ENCODE results near the gene PRR15L.
"Not testable (repeated sequence)": the region's sequence is repeated elsewhere in the genome, so short reads cannot be mapped to it uniquely, and the experiment has no call there.

PRR15L gene

DNA sequence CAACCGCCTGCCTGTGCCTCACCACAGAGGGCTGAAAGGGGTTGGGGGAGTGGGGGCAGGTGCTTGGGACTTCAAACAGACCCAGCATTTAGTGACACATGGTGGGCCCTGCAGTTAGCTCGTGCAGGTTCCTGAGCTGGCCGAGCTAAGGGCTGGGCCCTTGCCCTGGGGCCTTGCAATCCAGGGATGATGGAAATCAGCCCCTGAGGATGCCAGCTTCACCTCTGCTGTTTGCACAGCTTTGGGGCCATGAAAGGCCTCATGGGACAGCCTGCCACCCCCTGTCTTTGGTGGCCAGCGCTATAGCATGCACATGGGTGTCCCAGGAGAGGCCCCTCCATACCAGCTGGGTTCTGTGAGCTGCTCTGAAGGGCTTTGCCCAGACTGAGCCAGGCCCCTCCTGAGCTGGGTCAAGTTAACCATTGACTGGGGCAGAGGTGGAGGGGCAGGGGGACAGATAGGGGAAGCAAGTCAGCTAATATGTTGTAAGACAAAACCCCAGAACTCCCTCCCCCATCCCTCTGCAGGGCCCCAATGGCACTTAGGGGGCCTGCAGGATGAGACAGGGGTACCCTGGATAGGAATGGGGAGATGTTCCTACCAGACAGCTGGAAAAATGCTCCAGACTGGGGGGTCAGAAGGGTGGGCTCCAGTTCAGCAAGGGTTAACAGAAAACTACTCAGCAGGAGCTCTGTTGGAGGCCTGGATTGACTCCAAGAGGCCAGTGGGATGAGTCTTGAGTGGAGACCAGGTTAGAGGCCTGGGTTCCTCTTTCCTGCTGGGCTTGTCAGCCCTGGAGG is 692 bp downstream of the PRR15L start:
- DNase-seq: no peak

DNA sequence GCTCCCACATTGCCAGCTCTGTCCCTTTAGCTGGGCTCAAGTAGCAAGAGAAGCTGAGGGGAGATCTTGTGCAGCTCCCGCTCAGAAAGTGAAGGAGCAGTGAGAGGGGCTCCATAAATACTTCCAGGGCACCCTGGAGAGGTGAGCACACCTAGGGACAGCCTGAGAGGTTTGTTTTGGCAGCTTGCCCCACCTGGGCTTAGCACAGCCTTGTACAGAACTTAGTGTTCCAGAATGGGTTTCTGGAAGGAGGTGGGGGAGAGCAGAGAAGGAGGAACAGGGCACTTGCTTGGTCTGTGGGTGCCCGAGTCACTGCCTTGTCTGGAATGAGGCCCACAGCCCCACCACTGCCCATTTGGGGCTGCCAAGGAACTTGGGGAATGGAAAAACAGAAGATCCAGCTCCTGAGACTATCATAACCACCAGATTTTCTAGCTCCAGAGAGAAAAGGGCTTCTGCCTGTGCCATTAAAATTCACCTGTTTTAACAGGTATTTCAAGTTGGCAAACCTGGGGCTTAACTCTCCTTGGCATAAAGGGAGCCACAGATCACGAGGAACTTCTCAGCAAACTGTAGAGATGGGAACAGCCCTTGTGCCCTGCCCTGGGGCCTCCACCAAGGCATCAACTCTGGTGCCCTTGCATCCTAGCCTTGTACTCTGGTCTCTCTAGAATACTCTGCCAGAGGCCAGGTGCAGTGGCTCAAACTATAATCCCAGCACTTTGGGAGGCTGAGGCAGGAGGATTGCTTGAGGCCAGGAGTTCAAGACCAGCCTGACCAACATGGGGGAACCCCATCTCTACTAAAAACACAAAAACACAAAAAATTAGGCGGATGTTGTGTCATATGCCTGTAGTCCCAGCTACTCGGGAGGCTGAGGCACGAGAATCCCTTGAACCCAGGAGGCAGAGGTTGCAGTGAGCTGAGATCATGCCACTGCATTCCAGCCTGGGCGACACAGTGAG is 1.9 kb downstream of the PRR15L start:
- DNase-seq: no peak

DNA sequence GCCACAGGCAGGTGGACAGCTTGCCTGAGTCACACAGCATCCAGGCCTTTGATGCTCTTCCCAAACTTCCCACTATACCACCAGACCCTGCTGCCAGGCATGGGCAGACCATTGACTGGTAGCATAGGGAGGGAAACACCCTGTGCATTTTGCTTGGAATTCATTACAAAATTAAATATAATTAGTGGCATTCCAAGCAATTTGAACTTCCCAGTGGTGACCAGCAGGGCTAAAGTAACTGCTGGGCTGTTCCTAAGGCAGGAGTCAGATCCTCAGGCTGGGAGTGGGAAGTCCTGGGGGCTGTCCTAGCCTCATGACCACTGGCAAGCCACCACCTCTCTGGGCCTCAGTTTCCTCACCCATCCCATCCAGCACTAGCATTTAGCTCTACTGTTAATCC is 3.8 kb downstream of the PRR15L start:
- DNase-seq: no peak

DNA sequence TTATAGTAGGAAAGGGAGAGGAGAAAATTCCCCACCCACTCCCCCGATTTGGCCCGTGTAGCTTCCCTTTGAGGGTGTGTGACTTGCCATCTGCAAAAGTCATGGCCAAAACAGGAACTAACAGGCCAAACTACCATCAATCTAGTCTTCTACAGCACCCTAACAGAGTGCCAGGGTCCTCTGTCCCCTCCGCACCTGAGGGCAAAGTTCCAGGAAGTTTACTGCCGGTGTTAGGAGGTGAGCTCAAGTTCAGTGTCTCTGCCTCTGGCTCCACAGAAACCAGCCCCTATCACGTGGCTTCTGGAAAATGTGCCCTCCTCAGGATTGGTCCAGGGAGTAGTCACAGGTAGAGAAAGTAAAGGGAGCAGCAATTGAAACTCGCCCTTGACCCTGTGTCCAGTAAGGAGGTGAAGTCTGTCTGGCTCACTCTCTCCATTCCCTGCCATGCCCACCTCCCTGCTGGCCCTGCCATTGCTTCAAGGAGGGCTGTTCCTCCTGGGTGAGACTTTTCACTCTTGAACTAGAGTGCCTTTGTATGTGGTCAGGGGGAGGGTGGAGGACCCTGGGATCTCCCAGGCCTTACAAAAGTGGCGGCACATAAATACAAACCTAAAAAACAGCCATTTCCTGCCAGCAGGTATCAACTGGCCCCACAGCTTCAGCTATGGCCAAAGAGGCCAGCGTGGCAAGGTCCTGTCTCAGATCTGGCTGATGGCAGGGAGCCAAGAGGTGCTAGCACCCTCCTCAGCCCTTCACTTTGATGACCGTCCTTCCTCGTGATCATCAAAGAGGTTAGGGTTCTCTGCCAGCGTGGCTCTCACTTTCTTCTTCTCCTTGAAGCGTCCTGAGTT is 5.3 kb downstream of the PRR15L start:
- no peak for DNase-seq

DNA sequence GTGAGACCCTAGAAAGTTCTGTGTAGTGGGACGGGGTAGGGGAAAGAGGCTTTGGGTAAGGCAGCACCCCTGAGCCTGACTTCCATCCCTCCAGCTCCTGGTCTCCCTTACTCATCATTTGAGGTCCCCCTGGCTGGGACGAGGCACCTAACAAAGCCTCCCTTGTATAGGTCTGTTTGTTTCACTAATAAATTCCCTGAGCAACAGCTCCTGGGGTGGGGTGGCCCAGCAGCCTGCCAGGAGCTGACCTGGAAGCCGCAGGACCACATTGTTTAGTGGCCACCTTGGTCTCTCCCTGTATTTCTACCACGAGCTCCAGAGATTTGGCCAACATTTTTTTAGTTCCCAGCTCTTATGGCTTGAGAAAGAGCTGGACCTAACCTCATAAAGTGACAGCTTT is 7.2 kb downstream of the PRR15L start:
- DNase-seq: no peak

- DNase-seq: no peak
These were observed 7.7 kb downstream of the PRR15L start for GRCh38 chr17:47949946-47950345.

DNA sequence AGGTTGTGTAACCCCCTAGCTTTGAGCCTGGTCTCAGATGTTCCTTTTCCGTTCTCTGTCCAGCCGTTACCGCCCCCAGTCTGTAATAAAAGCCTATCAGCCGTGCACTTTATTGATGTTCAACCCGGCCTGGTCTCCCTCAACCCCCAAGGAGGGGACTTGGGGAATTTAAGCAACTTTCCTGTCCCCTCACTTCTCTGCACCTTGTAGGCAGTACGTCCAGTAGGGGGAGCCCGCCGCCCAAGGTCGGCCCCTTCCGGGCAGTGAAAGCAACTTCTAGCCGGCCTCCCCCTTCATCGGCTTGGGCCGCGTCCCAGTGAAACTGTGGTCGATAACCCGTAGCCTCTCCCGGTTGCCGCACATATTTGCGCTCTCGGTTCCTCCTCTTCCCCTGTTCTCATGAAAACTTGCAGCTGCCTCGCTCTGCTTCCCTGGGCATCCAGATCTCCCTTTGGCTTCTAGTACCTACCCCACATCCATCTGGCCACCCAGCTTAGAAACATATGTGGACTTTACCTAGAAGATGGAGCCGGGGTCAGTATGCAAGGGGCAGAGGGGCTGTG is 8.4 kb downstream of the PRR15L start:
- DNase-seq: peak; percentile 82

DNA sequence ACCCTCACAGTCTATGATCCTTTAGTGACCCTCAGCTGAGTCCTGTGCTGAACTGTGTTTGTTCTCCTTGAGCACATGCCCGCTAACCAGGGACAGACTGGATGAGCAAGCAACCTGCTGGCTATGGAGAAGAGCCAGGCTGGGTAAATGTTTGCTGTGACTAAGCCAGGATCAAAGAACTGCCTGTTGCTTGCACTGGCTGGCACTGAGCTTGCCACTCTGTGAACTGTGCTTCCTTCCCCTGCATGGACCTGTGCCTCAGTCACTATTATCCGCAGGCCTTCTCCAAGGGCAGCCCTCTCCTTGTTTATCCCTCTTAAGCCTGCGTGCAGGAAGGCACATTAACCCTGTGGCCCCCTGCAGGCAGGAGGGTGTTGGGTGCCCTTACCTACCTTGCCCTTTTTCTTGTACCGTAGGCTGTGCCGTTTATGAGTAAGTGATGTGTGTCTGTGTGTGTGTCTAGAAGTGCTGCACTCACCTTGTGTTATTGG is 8.9 kb downstream of the PRR15L start:
- DNase-seq: no peak

- DNase-seq: peak; percentile 87
These were observed 10.7 kb downstream of the PRR15L start for GRCh38 chr17:47946929-47947397.

DNA sequence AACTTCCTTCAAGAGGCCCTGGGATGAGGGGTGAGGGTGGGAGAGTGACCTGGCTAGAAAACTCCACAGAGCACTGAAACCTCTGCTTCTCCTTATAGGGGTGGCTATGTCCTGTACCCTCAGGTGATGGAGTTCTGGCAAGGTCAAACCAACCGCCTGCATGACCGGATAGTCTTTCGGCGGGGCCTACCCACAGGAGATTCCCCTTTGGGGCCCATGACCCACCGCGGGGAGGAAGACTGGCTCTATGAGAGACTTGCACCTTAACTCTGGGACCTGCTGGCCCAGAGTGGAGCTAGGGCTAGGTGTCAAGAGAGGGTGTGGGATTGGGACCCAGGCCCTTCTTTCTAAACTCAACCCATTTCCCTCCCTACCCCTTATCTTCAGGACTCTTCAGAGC is 11.2 kb downstream of the PRR15L start:
- no peak for DNase-seq

GRCh38 chr17:47945529-47946508 is 11.9 kb downstream of the PRR15L start:
- no peak for DNase-seq

DNA sequence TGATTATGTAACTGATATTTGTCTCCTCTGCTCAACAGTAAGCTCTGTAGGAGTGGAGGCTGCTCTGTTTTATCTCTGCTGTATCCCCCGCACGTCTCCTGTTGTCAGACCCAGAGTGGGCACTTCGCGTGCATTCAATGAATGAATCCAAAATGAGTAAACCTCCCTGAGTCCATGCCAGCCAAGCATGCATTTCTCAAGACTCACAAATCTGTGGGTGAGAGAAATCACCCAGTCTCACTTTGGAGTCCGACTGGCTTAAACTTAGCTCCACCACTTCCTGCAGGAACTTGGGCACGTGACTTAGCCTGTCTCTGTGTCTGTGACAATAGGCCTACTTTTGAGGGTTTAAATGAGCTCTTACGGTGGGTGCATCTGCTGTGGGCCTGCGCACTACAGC is 12.6 kb downstream of the PRR15L start:
- DNase-seq: peak; percentile 39

DNA sequence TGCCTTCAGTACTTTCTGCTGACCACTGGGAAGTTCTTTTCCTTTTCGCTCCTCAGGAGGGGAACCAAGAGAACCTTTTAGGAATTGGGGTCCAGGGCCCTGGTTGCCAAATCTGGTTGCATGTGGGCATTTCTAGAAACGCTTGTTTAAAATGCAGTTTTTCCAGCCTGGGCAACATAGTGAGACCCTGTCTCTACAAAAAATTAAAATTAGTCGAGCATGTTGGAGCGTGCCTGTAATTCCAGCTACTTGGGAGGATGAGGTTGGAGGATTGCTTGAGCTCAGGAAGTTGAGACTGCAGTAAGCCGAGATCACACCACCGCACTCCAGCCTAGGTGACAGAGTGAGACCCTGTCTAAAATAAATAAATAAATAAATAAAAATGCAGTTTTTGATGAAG is 15.1 kb downstream of the PRR15L start:
- no peak for DNase-seq

DNA sequence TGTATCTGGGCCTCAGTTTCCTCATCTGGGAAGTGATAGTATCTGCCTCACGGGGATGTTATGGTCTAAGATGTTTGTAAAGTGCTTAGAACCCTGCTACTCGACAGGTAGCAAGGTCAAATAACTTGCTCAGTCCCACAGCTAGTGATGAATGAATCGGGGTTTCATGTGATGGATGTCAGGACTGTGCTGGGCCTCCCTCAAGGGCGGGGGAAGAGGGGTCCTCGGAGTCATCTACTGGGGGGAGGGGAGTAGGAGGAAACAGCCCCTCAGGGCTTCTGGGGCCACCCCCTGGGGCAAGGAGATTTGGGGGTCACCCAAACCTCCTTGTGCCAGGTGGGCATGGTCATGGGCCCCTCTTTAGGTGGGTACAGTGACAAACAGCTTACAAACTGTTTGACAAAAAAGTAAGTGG is 15.6 kb downstream of the PRR15L start:
- DNase-seq: peak; percentile 29

DNA sequence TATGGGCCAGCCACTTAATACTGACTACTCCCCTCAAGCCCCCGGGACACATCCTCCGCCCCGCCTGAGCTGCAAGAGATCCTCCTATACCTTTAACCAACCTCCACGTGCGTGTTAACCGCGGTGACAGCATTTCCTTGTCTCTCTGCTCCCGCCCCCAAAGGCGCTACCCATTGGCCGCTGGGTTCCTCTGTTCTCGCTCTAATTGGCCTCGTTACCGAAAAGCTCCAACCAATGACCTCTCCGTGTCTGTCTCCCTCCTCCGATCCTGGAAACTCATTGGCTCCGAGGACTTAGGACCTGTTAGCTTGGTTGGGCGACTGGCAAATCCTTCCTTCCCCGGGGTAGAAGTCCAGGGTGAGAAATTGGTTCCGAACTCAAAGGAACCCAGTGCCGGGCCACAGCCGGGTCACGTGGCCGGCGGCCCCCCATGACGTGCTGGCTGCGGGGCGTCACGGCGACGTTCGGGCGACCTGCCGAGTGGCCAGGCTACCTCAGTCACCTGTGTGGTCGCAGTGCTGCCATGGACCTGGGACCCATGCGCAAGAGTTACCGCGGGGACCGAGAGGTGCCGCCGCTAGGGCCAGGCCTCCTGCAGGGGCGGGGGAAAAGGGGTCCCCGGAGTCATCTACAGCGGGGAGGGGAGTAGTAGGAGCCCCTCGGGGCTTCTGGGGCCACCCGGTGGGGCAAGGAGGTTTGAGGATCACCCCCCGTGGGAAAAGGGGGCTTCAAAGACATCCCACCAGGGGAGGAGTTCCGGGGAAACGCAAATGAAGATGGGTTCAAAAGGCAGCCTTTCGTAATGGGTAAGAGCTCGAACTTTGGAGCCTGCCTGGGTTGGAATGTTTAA is 16.2 kb downstream of the PRR15L start, which contains the start of gene PNPO:
PNPO (plus strand) TSS at position 326 of the 850 bp plus-strand sequence; CDS start at position 431, 105 bp downstream.
- DNase-seq: peak; percentile 99

GRCh38 chr17:47937941-47938340 is 19.7 kb downstream of the PRR15L start:
- peak; percentile 30 for DNase-seq

GRCh38 chr17:47935961-47936360 is 21.7 kb downstream of the PRR15L start:
- no peak for DNase-seq

DNA sequence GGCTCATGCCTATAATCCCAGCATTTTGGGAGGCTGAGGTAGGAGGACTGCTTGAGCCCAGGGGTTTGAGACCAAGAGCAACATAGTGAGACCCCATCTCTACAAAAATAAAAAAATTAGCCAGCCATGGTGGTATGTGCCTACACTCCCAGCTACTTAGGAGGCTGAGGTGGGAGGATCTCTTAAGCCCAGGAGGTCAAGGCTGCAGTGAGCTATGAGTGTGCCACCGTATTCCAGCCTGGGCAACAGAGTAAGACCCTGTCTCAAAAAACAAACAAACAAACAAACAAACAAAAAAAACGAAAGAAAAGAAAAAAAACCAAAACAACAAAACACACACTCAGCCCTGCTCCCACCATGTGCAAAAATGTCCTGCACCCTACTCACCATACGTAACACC is 22.2 kb downstream of the PRR15L start:
- DNase-seq: not testable (repeated sequence)

- no peak for DNase-seq
These were observed 22.8 kb downstream of the PRR15L start for GRCh38 chr17:47934856-47935255.

- no peak for DNase-seq
These were observed 25.8 kb downstream of the PRR15L start for GRCh38 chr17:47931848-47932247.

Data from activated CD4-positive, alpha-beta T cell treated with anti-CD3 and anti-CD28 coated beads, Interleukin-2, amount 50 U/mL, for 16 hours (primary cell).